ENCODE results near the gene INMT.

GRCh38 chr7:30714129-30714528 is 37.8 kb upstream of the INMT start:
- TF ChIP-seq, protein P1, sequence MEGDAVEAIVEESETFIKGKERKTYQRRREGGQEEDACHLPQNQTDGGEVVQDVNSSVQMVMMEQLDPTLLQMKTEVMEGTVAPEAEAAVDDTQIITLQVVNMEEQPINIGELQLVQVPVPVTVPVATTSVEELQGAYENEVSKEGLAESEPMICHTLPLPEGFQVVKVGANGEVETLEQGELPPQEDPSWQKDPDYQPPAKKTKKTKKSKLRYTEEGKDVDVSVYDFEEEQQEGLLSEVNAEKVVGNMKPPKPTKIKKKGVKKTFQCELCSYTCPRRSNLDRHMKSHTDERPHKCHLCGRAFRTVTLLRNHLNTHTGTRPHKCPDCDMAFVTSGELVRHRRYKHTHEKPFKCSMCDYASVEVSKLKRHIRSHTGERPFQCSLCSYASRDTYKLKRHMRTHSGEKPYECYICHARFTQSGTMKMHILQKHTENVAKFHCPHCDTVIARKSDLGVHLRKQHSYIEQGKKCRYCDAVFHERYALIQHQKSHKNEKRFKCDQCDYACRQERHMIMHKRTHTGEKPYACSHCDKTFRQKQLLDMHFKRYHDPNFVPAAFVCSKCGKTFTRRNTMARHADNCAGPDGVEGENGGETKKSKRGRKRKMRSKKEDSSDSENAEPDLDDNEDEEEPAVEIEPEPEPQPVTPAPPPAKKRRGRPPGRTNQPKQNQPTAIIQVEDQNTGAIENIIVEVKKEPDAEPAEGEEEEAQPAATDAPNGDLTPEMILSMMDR (conservative IDR thresholded peaks at IDR 0.05; ENCODE audit: low read length), result no peak
- no peak for TF ChIP-seq EZH2phosphoT487 (IDR thresholded peaks at IDR 0.05; ENCODE audit: borderline replicate concordance)
